CD4-positive, CD25-positive, alpha-beta regulatory T cell (primary cell): ENCODE results near the gene TNFSF18. TPM values are rescaled to one million over a fixed set of nuclear protein-coding genes. Genes with fewer than 3 reads are reported as not detected.

Source experiments
- ATAC-seq, 2 donors: fragments of 150-1000 bp; cut with Tn5 transposase; one replicate each; pipeline ENCODE4 v1.10.0; 2021; ENCODE audit warnings: low read depth in 2 of 2, moderate number of reproducible peaks in 2 of 2, moderate library complexity in 1 of 2
- DNase-seq, 3 donors: peaks; one replicate each; pipeline versions ENCODE4 v3.0.0 to v3.0.0-alpha.2; 2012 to 2022; ENCODE audit warnings: mixed read lengths in 1 of 3
- H3K27ac ChIP-seq: one replicate; pipeline ENCODE4 v1.7.0; 2013; ENCODE audit warnings: mild to moderate bottlenecking, low read length; ENCODE audit not compliant: insufficient read depth, poor library complexity, severe bottlenecking
- H3K27me3 ChIP-seq: one replicate; pipeline ENCODE4 v1.7.0; 2013; ENCODE audit warnings: low read length; ENCODE audit not compliant: control insufficient read depth, insufficient read depth
- H3K36me3 ChIP-seq: one replicate; pipeline ENCODE4 v1.7.0; 2013; ENCODE audit warnings: mild to moderate bottlenecking, low read length, moderate library complexity; ENCODE audit not compliant: control insufficient read depth, insufficient read depth
- H3K4me1 ChIP-seq: 2 replicates; pipeline ENCODE4 v1.7.0; 2013; ENCODE audit warnings: mild to moderate bottlenecking, low read length; ENCODE audit not compliant: insufficient read depth, control insufficient read depth, poor library complexity, severe bottlenecking
- H3K4me3 ChIP-seq: one replicate; pipeline ENCODE4 v1.7.0; 2013; ENCODE audit warnings: low read depth, mild to moderate bottlenecking, low read length, moderate library complexity
- H3K9me3 ChIP-seq, 2 experiments: 1 replicate in 1 of 2; 2 replicates in 1 of 2; pipeline ENCODE4 v1.7.0; 2013; ENCODE audit warnings: low read length in 2 of 2, mild to moderate bottlenecking in 1 of 2, moderate library complexity in 1 of 2; ENCODE audit not compliant: control insufficient read depth in 2 of 2
- H3K27ac Mint-ChIP-seq, 3 donors: one replicate each; pipeline ENCODE4 v1.8.0; 2020 to 2022; ENCODE audit warnings: mild to moderate bottlenecking in 3 of 3, mixed read lengths in 3 of 3, moderate library complexity in 2 of 3
- H3K27me3 Mint-ChIP-seq: one replicate; pipeline ENCODE4 v1.8.0; 2022; ENCODE audit warnings: mild to moderate bottlenecking, mixed read lengths
- H3K36me3 Mint-ChIP-seq: one replicate; pipeline ENCODE4 v1.8.0; 2020; ENCODE audit warnings: mixed read lengths
- H3K4me1 Mint-ChIP-seq, 4 donors: one replicate each; pipeline ENCODE4 v1.8.0; 2020 to 2022; ENCODE audit warnings: mixed read lengths in 4 of 4, mild to moderate bottlenecking in 1 of 4
- H3K4me3 Mint-ChIP-seq, 4 donors: one replicate each; pipeline ENCODE4 v1.8.0; 2020 to 2022; ENCODE audit warnings: mild to moderate bottlenecking in 4 of 4, mixed read lengths in 4 of 4, moderate library complexity in 3 of 4
- H3K9me3 Mint-ChIP-seq, 7 donors: one replicate each; pipeline ENCODE4 v1.8.0; 2020 to 2022; ENCODE audit warnings: mixed read lengths in 7 of 7, mild to moderate bottlenecking in 3 of 7, moderate library complexity in 2 of 7
- polyA plus RNA-seq, 4 donors: library from polyadenylated mRNA; unstranded; fragments of 300-500 nt; fragmentation: Illumina TruSeq; gene quantifications; one replicate each; pipeline ENCODE4 v1.2.3, GENCODE V29; 2021
- total RNA-seq: library from RNA; stranded (reverse); gene quantifications from one replicate; pipeline ENCODE4 v1.2.3, GENCODE V29; 2022

The TNFSF18 gene
- total and polyA plus RNA-seq, 5 donors from 2014 or later = not detected

- no peaks in the 10 kb centered on the region for H3K36me3 Mint-ChIP-seq
- Histone ChIP-seq H3K36me3 (no peaks in the 10 kb centered on the region), H3K27ac (no peak overlapping the region), H3K9me3 (no peaks in the 10 kb centered on the region), H3K4me3 (no peak overlapping the region), H3K27me3 (peaks cover 4% of the 10 kb centered on the region), H3K4me1 (no peaks in the 10 kb centered on the region)
- H3K27ac Mint-ChIP-seq = no peak overlapping the region
- peaks cover 0 to 5% (median 1%) of the 10 kb centered on the region in 7 donors for H3K9me3 Mint-ChIP-seq
- H3K27me3 Mint-ChIP-seq = no peaks in the 10 kb centered on the region
- ATAC-seq = no peak
- H3K4me3 Mint-ChIP-seq = no peak overlapping the region
- peaks cover 0 to 5% (median 0%) of the 10 kb centered on the region in 4 donors for H3K4me1 Mint-ChIP-seq
- DNase-seq = no peak
Observed at GRCh38 chr1:173024543-173024942, 26.2 kb downstream of the TNFSF18 start.

DNA sequence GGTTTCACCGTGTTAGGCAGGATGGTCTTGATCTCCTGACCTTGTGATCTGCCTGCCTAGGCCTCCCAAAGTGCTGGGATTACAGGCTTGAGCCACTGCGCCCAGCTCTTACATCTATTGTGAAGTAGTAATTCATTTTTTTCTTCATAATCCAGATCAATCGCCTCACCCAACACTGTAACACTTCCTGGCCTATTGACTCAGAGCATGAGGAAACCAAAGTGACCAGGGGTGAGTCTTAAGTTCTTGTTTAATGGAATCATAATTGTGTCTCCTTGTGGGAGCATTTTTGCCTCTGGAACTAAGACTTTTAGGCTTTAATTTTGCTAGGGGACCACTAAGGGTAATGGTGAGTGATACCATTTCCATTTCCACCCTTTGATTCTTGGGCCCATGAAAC lies 27.4 kb downstream of the TNFSF18 start:
- ATAC-seq (no peak), DNase-seq (no peak)
- no peaks in the 10 kb centered on the region for H3K4me1 ChIP-seq
- Mint-ChIP-seq H3K4me3 (no peak overlapping the region), H3K36me3 (no peaks in the 10 kb centered on the region), H3K27ac (no peak overlapping the region), H3K27me3 (no peaks in the 10 kb centered on the region), H3K4me1 (peaks cover 0 to 5% (median 0%) of the 10 kb centered on the region in 4 donors), H3K9me3 (peaks cover 0 to 4% (median 1%) of the 10 kb centered on the region in 7 donors)
- peaks cover 4% of the 10 kb centered on the region for H3K27me3 ChIP-seq
- H3K4me3 ChIP-seq = no peak overlapping the region
- H3K27ac ChIP-seq = no peak overlapping the region
- H3K36me3 ChIP-seq = no peaks in the 10 kb centered on the region
- H3K9me3 ChIP-seq = no peaks in the 10 kb centered on the region

DNA sequence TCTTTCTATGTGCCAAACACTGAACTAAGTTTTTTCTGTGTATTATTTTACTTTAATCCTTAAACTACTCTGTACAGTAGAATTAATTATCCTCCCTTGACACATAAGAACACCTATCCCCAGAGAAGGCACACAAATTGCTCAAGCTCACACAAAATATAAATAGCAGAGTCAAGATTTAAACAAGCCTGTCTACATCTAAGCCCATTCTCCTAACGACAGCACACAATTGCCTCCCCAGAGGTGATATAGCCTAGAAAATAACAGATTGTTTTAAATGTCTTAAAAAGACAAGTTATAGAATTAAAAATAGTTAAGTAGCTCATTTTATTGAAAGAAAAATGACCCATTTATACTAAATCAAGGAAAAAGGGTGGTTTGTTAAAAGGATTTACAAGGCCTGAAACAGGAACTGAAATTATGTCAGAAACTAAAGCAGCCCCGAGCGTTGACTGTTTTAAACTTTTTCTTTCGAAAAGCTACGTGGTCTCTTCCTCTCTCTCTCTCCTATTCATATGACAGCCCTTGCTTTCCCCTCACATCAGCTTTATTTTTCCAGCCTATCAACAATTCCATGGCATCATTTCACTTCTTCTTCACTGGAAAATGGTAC lies 30.5 kb downstream of the TNFSF18 start:
- no peak overlapping the region for H3K4me3 Mint-ChIP-seq
- H3K27ac ChIP-seq = no peak overlapping the region
- no peak overlapping the region for H3K4me3 ChIP-seq
- ATAC-seq = no peak
- no peaks in the 10 kb centered on the region for H3K36me3 Mint-ChIP-seq
- H3K27ac Mint-ChIP-seq = no peak overlapping the region
- H3K4me1 Mint-ChIP-seq = peaks cover 0 to 5% (median 1%) of the 10 kb centered on the region in 4 donors
- H3K27me3 Mint-ChIP-seq = peaks cover 5% of the 10 kb centered on the region
- H3K27me3 ChIP-seq = peaks cover 4% of the 10 kb centered on the region
- H3K36me3 ChIP-seq = no peaks in the 10 kb centered on the region
- no peaks in the 10 kb centered on the region for H3K4me1 ChIP-seq
- H3K9me3 ChIP-seq = no peaks in the 10 kb centered on the region
- DNase-seq = no peak
- peaks cover 0 to 2% (median 0%) of the 10 kb centered on the region in 7 donors for H3K9me3 Mint-ChIP-seq

- no peaks in the 10 kb centered on the region for H3K9me3 ChIP-seq
- Mint-ChIP-seq H3K27me3 (peaks cover 10% of the 10 kb centered on the region), H3K4me3 (no peak overlapping the region), H3K9me3 (peaks cover 0 to 2% (median 0%) of the 10 kb centered on the region in 7 donors), H3K36me3 (no peaks in the 10 kb centered on the region), H3K4me1 (peaks cover 0 to 5% (median 1%) of the 10 kb centered on the region in 4 donors), H3K27ac (no peak overlapping the region)
- H3K4me3 ChIP-seq = no peak overlapping the region
- ATAC-seq = no peak
- H3K4me1 ChIP-seq = no peaks in the 10 kb centered on the region
- H3K36me3 ChIP-seq = no peaks in the 10 kb centered on the region
- no peak overlapping the region for H3K27ac ChIP-seq
- no peaks in the 10 kb centered on the region for H3K27me3 ChIP-seq
- DNase-seq = no peak
Observed at GRCh38 chr1:173017792-173018191, 32.9 kb downstream of the TNFSF18 start.

GRCh38 chr1:173016419-173016818 lies 34.3 kb downstream of the TNFSF18 start:
- no peaks in the 10 kb centered on the region for H3K36me3 Mint-ChIP-seq
- DNase-seq (no peak), ATAC-seq (no peak)
- H3K4me1 ChIP-seq = no peaks in the 10 kb centered on the region
- H3K27me3 ChIP-seq = no peaks in the 10 kb centered on the region
- H3K4me1 Mint-ChIP-seq = peaks cover 0 to 2% (median under 1%) of the 10 kb centered on the region in 4 donors
- H3K27ac Mint-ChIP-seq = no peak overlapping the region
- peaks cover 0 to 2% (median 0%) of the 10 kb centered on the region in 7 donors for H3K9me3 Mint-ChIP-seq
- no peaks in the 10 kb centered on the region for H3K9me3 ChIP-seq
- no peak overlapping the region for H3K4me3 ChIP-seq
- no peak overlapping the region for H3K27ac ChIP-seq
- H3K27me3 Mint-ChIP-seq = peaks cover 10% of the 10 kb centered on the region
- no peak overlapping the region for H3K4me3 Mint-ChIP-seq
- H3K36me3 ChIP-seq = no peaks in the 10 kb centered on the region

- peaks cover 0 to 2% (median 0%) of the 10 kb centered on the region in 4 donors for H3K4me1 Mint-ChIP-seq
- DNase-seq (no peak), ATAC-seq (no peak)
- Histone ChIP-seq H3K36me3 (no peaks in the 10 kb centered on the region), H3K4me3 (no peak overlapping the region), H3K4me1 (no peaks in the 10 kb centered on the region), H3K27me3 (no peaks in the 10 kb centered on the region), H3K9me3 (no peaks in the 10 kb centered on the region), H3K27ac (no peak overlapping the region)
- H3K36me3 Mint-ChIP-seq = no peaks in the 10 kb centered on the region
- H3K27me3 Mint-ChIP-seq = peaks cover 10% of the 10 kb centered on the region
- peaks cover 0 to 1% (median 0%) of the 10 kb centered on the region in 7 donors for H3K9me3 Mint-ChIP-seq
- no peak overlapping the region for H3K4me3 Mint-ChIP-seq
- no peak overlapping the region for H3K27ac Mint-ChIP-seq
Observed at GRCh38 chr1:173015629-173016028, 35.1 kb downstream of the TNFSF18 start.

- DNase-seq (peak in 1 of 3 donors; percentile 11), ATAC-seq (no peak)
- Histone ChIP-seq H3K27ac (no peak overlapping the region), H3K4me1 (no peaks in the 10 kb centered on the region), H3K36me3 (no peaks in the 10 kb centered on the region), H3K27me3 (peaks cover 4% of the 10 kb centered on the region), H3K9me3 (no peaks in the 10 kb centered on the region), H3K4me3 (no peak overlapping the region)
- Mint-ChIP-seq H3K4me3 (no peak overlapping the region), H3K27me3 (peaks cover 10% of the 10 kb centered on the region), H3K36me3 (no peaks in the 10 kb centered on the region), H3K27ac (no peak overlapping the region), H3K9me3 (peaks cover 0 to 1% (median 0%) of the 10 kb centered on the region in 7 donors), H3K4me1 (peaks cover 0 to 2% (median 0%) of the 10 kb centered on the region in 4 donors)
Observed at GRCh38 chr1:173014160-173014559, 36.6 kb downstream of the TNFSF18 start.

DNA sequence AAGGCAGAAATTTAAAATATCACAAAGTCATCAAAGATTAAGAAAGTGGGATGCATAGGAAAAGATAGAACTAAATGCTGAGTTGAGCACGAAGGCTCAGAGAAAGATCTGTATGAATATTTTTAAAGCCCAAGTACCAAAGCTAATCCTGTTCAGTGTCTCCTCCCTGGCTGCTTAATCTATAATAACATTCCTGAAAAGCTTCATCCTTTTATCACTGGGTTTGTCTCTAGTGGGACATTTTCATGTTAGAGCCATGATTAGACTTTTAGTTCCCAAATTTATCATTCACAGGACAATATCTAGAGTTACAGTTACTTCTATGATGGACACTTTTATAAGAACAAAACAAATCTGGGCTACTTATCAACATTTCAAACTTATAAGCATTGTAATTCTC lies 38.6 kb downstream of the TNFSF18 start:
- H3K36me3 ChIP-seq = no peaks in the 10 kb centered on the region
- H3K4me3 ChIP-seq = no peak overlapping the region
- Mint-ChIP-seq H3K4me1 (peaks cover 0 to 1% (median 0%) of the 10 kb centered on the region in 4 donors), H3K4me3 (no peak overlapping the region), H3K27ac (no peak overlapping the region), H3K27me3 (peaks cover 12% of the 10 kb centered on the region), H3K36me3 (no peaks in the 10 kb centered on the region), H3K9me3 (peaks cover 0 to 5% (median 0%) of the 10 kb centered on the region in 7 donors)
- peaks cover 4% of the 10 kb centered on the region for H3K27me3 ChIP-seq
- DNase-seq (no peak), ATAC-seq (no peak)
- H3K27ac ChIP-seq = no peak overlapping the region
- H3K4me1 ChIP-seq = no peaks in the 10 kb centered on the region
- H3K9me3 ChIP-seq = no peaks in the 10 kb centered on the region
